NCI-H226 (cell line): ENCODE results near the gene GNAT3.
A peak's percentile ranks its signal among the peaks of the same experiment; 100 is the strongest.

Source experiments
- DNase-seq: peaks from one replicate; pipeline ENCODE4 v3.0.0-alpha.2; 2015

GNAT3 gene

GRCh38 chr7:80460857-80461256, 51.0 kb downstream of the GNAT3 start:
- DNase-seq: no peak

- no peak for DNase-seq
Measured at GRCh38 chr7:80459776-80460510, 51.9 kb downstream of the GNAT3 start.

- DNase-seq: no peak
Measured at GRCh38 chr7:80458822-80459725, 52.8 kb downstream of the GNAT3 start.

- DNase-seq: no peak
Measured at GRCh38 chr7:80453699-80454340, 58.0 kb downstream of the GNAT3 start.

- DNase-seq: peak; percentile 52
Measured at GRCh38 chr7:80450621-80451308, 61.1 kb downstream of the GNAT3 start.

GRCh38 chr7:80449836-80450235, 62.0 kb downstream of the GNAT3 start:
- DNase-seq: no peak

- DNase-seq: no peak
Measured at GRCh38 chr7:80445351-80445750, 66.5 kb downstream of the GNAT3 start.

- no peak for DNase-seq
Measured at GRCh38 chr7:80444811-80445210, 67.1 kb downstream of the GNAT3 start.

- no peak for DNase-seq
Measured at GRCh38 chr7:80443325-80443724, 68.5 kb downstream of the GNAT3 start.

GRCh38 chr7:80440883-80441282, 71.0 kb downstream of the GNAT3 start:
- DNase-seq: no peak

GRCh38 chr7:80439894-80440821, 71.7 kb downstream of the GNAT3 start:
- DNase-seq: peak; percentile 74

GRCh38 chr7:80435521-80435920, 76.3 kb downstream of the GNAT3 start:
- DNase-seq: no peak

- no peak for DNase-seq
Measured at GRCh38 chr7:80434047-80434446, 77.8 kb downstream of the GNAT3 start.

- no peak for DNase-seq
Measured at GRCh38 chr7:80432166-80432565, 79.7 kb downstream of the GNAT3 start.

GRCh38 chr7:80429181-80429580, 82.7 kb downstream of the GNAT3 start:
- no peak for DNase-seq

GRCh38 chr7:80428161-80429054, 83.5 kb downstream of the GNAT3 start:
- DNase-seq: no peak

GRCh38 chr7:80427218-80427617, 84.6 kb downstream of the GNAT3 start:
- DNase-seq: no peak

- DNase-seq: no peak
Measured at GRCh38 chr7:80420876-80421275, 91.0 kb downstream of the GNAT3 start.

GRCh38 chr7:80417211-80417793, 94.6 kb downstream of the GNAT3 start:
- no peak for DNase-seq

GRCh38 chr7:80415522-80415921, 96.3 kb downstream of the GNAT3 start:
- no peak for DNase-seq
